Ishikawa (cell line): ENCODE measurements around the gene PLEK2.

Experiments used
- CREB1 ChIP-seq: IDR thresholded peaks from 2 replicates; pipeline ENCODE4 v1.6.1; 2012; ENCODE audit warnings: low read depth
- EGR1 ChIP-seq: IDR thresholded peaks from 2 replicates; pipeline ENCODE4 v1.6.1; 2012
- EP300 ChIP-seq: IDR thresholded peaks from 2 replicates; pipeline ENCODE4 v1.6.1; 2012; ENCODE audit warnings: borderline replicate concordance
- TAF1 ChIP-seq: IDR thresholded peaks from 2 replicates; pipeline ENCODE4 v1.6.1; 2012; ENCODE audit warnings: low read depth, mild to moderate bottlenecking
- TEAD4 ChIP-seq: IDR thresholded peaks from 2 replicates; pipeline ENCODE4 v1.6.1; 2012
- TF ChIP-seq, protein P1 (sequence below): IDR thresholded peaks from 2 replicates; pipeline ENCODE4 v1.6.1; 2012

DNA sequence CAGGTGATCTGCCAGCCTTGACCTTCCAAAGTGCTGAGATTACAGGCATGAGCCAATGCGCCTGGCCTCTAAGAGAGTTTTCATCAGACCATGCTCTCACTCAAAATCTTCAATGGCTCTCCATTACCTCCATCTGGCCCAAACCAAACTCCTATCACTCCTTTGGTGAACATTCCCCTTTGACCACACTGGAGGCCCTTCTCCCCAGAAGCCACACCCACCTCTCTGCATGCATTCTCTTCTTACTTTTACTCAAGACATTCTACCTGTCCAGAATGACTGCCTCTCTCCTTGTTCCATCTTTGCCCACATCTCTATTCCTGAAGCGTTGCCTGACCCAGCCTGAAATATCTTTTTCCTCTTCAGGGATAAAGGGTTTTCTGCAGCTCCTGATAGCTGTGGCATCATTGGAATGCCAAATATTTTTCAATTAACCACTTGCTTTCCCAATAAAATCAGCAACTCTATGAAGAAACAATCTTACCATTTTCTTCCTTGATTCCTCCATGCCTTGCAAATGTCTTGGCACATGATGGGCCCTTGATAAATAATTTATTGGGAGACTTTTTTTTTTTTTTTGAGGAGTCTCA, 15.5 kb downstream of the PLEK2 start:
- TF ChIP-seq TAF1 (no peak), TEAD4 (peak; percentile 62), EP300 (no peak), EGR1 (no peak), CREB1 (no peak)
- TF ChIP-seq, protein P1, sequence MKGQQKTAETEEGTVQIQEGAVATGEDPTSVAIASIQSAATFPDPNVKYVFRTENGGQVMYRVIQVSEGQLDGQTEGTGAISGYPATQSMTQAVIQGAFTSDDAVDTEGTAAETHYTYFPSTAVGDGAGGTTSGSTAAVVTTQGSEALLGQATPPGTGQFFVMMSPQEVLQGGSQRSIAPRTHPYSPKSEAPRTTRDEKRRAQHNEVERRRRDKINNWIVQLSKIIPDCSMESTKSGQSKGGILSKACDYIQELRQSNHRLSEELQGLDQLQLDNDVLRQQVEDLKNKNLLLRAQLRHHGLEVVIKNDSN = no peak
